Peyer's patch (tissue), 4 donors: ENCODE measurements around the gene CCDC85C.

Source experiments
- POLR2A ChIP-seq, 2 donors: fragments of 450-650 bp; IDR thresholded peaks; one replicate each; pipeline ENCODE4 v1.5.1; 2017; ENCODE audit warnings: antibody characterized with exemption in 2 of 2, mild to moderate bottlenecking in 2 of 2, moderate library complexity in 2 of 2
- TF ChIP-seq, protein P1 (sequence below), 6 experiments: fragments of 450-650 bp in 4 of 6; fragments of 200-600 bp in 2 of 6; sonication (generic) in 1 of 6; IDR thresholded peaks; one replicate each; pipeline ENCODE4 v1.5.1; 2017 to 2019; ENCODE audit warnings: antibody characterized with exemption in 6 of 6, mild to moderate bottlenecking in 3 of 6, moderate library complexity in 1 of 6

DNA sequence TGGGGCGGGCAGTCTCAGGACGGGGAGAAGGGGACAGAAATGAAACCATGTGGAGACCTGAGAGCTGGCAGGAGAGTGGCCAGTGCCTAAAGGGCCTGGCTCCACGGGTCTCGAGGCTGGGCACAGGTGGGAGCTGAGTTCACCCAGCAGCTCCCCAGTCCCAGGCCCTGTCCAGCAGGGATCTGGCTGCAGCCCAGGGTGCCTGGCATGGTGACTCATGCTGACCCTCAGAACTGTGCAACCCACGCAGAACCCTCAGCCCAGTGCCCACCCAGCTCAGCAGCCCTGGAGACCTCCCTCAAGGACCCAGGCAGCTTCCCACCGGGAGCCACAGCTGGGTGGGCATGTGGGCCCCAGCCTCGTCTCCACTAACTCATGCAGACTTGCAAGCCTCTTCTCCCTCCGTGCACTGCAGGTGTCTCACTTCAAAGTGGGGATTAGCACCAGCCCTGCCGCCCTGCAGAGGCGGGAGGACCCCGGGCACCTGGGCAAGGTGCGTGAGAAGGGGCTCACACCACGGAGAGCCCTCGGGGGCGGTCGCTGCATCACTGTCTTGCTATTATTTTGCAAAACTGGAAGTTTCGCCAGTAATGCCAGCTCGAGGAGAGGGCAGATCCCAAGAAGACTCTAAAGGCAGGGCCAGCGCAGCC is 76.5 kb downstream of the CCDC85C start:
- TF ChIP-seq, protein P1, sequence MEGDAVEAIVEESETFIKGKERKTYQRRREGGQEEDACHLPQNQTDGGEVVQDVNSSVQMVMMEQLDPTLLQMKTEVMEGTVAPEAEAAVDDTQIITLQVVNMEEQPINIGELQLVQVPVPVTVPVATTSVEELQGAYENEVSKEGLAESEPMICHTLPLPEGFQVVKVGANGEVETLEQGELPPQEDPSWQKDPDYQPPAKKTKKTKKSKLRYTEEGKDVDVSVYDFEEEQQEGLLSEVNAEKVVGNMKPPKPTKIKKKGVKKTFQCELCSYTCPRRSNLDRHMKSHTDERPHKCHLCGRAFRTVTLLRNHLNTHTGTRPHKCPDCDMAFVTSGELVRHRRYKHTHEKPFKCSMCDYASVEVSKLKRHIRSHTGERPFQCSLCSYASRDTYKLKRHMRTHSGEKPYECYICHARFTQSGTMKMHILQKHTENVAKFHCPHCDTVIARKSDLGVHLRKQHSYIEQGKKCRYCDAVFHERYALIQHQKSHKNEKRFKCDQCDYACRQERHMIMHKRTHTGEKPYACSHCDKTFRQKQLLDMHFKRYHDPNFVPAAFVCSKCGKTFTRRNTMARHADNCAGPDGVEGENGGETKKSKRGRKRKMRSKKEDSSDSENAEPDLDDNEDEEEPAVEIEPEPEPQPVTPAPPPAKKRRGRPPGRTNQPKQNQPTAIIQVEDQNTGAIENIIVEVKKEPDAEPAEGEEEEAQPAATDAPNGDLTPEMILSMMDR (IDR thresholded peaks at IDR 0.05): no peak
- TF ChIP-seq POLR2A (IDR thresholded peaks at IDR 0.05): no peak
